ENCODE data around the gene CPLX1.
"Not testable (repeated sequence)": the region's sequence is repeated elsewhere in the genome, so short reads cannot be mapped to it uniquely, and the experiment has no call there.

Gene CPLX1

DNA sequence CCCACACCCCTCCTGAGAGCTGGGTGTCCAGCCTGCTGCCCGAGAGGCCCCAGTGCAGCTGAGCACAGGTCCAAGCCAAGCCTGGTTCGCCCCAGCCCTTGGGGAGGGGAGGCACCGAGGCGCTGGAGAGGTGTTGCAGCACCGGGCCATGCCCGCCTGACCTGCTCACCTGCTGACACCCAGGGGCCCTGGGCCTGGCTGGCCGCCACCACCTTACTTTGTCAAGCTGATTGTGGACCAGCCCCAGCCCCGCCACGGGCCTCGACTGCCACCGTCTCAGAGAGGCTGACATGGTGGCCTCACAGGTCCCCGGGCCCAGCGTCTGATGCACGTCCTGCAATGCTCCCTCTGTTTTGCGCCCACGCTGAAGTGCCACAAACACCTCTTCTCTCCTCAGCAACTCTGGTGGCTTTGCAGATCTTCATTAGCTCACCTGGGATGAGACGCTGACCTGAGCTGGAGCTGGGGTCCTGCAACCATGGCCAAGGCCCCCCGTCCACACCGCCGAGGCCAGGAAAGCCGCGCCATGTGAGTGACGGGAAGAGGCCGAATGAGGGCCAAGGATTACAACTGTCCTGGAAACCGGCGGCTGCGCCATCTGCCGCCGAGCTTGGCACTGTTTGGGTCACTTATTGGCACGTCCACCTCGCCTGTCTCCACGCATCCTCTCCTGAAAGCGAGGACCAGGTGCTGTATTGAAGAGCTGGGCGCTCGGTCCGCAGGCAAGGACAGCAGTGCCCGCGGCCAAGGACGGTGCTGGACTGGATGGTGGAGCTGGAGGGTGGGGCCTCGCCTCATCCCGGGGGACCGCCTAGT, 7.6 kb downstream of the CPLX1 start:
- DNase-seq = no peak

DNA sequence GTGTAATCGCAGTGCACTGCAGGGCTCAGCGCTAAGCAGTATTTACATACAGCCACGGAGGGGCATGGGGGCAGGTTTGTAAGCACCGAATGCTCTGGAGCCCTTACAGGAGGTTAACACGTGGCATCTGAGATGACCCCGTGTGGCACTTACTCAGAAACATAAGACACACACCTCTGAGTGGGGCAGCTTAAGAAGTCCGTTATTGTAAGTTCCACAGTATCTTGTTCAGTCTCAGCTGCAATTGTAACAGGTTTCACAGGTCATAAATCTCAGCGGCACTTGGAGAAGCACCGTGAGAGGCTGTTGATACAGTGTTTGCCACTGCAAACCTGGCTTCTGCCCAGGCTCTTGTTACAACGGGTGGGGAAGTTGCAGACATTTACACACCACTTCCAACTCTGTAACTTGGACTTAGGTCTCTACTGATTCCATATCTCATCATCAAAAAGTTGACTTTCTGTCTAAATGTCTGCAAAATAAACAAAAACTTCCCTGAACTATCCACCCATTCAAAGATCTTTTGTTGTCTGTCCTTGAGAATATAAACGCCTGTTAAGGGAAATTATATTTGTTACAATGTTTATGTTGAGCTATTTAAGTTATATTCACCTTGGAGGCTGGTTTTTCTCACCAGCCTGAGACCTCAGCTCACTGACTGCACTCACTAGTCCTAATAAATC, 10.3 kb downstream of the CPLX1 start:
- DNase-seq = no peak

GRCh38 chr4:814312-814850, 11.5 kb downstream of the CPLX1 start:
- no peak for DNase-seq

- DNase-seq = no peak
Measured at GRCh38 chr4:813900-814299, 12.0 kb downstream of the CPLX1 start.

DNA sequence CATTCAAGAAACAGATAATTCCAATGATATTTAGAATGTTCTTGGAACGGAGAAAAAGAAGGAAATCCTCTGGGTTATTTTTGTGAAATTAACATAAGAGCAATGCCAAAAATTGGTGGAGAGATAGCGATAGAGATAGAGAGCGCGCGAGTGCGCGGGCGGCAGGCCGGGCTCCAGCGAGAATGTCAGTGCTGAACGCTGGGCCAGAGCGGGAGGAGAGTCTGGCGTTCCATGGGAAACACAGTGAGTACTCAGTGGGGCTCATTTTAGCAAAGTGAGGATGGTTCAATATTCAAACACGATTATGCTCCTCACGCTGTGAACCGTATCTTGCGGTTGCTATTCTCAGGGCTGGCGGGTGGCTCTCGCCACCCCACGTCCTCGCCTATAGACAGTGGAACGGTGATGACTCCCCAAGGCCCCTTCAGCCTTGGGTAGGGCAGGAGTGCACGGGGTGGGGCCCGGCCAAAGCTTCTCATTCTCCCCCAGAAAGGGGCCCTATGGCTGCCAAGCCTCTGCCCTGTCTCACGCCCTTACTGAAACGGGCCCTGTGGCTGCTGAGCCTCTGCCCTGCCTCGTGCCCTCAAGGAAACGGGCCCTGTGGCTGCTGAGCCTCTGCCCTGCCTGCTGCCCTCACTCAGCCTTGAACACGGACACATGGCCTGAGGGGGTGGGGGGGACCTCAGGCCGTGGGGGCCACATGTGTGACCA, 16.9 kb downstream of the CPLX1 start:
- DNase-seq = no peak

DNA sequence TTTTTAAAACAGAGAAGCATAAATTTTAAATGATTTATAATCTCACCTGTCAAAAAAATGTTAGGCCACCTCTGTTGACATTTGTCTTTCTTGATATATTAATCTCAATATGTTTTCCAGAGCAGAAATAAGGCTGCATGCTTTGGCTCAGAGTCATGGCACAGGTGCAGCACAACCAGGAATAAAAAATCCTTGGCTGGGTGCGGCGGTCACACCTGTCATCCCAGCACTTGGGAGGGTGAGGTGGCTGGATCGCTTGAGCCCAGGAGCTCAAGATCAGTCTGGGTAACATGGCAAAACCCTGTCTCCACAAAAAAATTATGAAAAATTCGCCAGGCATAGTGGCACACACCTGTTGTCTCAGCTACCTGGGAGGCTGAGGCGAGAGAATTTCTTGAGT, 18.1 kb downstream of the CPLX1 start:
- DNase-seq = no peak

- not testable (repeated sequence) for DNase-seq
Measured at GRCh38 chr4:806979-807378, 18.9 kb downstream of the CPLX1 start.

GRCh38 chr4:804804-805203, 21.1 kb downstream of the CPLX1 start:
- no peak for DNase-seq

DNA sequence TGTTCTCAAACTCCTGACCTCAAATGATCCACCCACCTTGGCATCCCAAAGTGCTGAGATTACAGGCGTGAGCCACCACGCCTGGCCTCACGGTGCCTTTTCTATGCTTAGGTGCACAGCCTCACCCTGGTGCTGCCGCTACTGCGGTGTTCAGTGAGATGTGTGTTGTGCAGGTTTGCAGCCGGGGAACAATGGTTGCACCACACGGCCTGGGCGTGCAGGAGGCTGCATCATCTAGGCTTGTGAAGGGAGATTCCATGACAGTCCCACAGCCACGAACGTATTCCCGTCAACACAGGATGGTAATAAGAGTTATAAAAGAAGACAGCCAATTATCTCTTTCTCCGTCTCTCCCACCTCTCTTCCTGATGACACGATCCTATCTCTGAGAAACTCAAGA, 22.0 kb downstream of the CPLX1 start:
- DNase-seq = no peak

- no peak for DNase-seq
Measured at GRCh38 chr4:801436-802124, 24.3 kb downstream of the CPLX1 start.

DNA sequence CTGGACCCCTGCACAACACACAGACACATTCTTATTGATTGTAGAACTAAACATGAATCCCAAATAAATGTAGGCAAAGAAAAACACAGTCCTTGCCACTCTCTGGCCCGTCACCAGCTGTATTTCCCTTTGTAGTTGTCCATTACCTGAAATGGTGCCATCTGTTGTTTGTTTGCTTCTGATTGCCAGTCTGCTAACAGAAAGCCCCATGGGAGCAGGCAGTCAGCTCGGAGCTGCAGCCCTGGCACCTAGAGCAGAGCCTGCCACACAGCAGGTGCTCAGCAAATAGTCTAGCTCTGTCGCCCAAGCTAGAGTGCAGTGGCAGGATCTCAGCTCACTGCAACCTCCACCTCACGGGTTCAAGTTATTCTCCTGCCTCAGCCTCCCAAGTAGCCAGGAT, 28.9 kb downstream of the CPLX1 start:
- DNase-seq = no peak

DNA sequence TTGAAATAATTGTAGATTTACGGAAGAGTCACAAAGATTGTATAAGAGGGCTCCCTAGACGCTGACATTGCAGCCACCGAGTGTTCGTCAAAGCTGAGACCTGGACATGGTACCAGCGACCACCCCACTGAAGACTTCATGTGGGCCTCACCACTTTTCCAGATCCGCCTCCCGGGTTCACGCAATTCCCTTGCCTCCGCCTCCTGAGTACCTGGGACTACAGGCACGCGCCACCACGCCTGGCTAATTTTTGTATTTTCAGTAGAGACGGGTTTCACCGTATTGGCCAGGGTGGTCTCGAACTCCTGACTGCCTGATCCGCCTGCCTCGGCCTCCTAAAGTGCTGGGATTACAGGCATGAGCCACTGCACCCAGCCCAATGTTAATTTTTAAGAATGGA, 29.7 kb downstream of the CPLX1 start:
- DNase-seq = no peak

DNA sequence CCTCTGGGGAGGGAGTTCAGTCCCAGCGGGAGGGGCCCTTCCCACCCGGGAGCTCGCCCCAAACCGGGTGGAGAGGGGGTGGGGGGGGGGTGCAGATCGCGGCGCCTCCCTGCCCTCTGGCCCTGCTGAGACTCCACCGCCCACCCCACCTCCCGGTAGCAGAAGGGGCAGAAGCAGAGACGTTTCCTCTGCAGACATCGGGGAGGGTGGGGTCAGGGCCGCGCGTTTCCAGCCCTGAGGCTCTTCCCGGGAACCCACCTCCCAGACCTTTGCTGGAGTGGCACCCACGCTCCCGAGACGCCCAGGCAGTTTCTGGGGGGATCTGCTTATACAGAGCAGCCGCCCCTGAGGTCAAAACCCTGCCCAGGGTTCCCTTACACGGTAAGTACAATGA, 30.2 kb downstream of the CPLX1 start:
- no peak for DNase-seq

GRCh38 chr4:794900-795725, 30.8 kb downstream of the CPLX1 start:
- DNase-seq = no peak

DNA sequence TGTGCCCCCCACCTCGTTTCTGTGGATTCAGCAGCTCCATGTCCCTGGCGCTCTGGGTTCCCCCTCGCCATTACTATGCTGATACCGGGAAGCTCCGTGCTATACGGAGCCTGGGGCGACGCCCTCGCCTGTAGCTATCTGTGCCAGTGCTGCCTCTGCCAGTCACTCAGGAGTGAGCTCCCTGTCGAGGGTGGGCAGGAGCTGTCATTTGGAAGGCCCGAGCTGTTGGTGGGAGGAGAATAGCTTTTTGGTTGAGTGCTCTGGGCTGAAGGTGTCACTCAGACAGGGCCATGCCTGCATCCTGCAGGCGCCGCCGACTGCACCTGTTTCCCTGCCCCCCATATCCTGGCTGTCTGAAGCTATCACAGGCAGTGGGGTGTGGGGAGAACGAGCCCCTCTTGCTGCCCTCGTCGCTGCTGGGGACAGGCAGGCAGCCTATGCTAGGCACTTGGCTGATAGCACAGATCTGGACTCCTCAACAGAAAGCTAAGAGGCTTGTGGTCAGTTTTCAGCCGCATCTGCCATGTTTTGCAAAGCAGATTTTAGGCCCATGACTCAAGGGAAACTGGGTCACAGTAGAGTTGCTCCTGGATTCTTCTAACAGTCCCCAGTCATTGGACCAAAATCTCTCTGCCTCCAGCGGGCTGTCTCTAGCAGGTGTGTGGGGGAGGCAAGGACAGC, 31.8 kb downstream of the CPLX1 start:
- no peak for DNase-seq

DNA sequence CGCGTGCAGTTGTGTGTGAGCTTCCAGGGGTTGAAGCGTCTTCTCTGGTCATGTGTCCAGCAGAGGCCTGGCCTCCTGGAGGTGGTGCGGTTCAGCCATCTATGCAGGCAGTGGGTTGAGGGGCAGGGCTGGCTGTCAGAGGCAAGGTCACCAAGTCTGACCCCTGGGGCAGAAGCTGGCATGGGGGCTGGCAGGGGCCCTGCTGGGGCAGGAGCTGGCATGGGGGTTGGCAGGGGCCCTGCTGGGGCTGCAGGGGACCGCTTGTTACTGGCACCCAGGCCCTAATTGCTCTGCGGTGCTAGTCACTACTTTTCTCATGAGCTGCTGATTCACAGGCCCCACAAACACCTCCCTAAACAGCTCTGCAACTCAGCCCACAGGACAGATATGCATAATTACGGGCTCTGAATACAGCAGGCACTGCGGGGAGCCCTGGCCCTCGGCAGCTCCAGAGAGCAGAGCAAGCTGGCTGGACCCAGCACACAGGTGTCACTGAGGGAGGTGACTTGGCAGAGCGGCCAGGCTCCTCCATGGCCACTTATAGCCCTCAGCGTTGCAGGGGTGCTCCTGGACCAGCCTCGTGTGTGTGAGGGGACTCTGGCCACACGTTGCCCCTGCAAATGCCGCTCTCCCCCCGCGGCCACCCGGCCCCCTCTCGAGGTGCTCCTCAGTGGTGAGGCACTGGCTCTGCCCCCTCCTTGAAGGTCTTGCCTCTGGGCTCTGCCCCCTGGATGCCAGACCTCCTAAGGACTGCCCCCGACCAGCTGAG, 32.7 kb downstream of the CPLX1 start:
- DNase-seq = no peak

DNA sequence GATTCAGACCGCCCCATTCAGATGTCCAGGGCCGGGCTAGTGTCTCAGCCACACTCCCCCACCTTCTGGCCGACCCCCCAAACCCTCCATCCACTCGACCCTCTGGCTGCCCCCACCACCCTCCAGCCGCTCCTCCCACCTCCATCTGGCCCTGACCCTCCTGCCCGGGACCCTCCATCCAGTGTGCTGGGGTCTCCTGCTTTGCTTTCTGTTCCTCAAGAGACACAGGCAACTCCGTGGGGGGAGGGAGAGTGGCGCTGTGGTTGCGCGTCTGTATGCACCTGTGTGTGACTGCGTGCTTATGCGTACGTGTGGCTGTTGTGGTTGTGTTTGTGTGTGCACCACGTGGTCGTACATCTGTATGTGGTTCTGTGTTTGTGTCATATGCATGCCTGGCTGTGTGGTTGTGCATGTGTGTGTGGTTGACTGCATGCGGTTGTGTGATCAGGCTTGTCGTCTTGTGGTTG, 33.3 kb downstream of the CPLX1 start:
- DNase-seq = no peak

GRCh38 chr4:791898-792625, 33.9 kb downstream of the CPLX1 start:
- peak; percentile 43 for DNase-seq

GRCh38 chr4:791252-791897, 34.6 kb downstream of the CPLX1 start:
- DNase-seq = no peak
